Measurements from ENCODE around the gene GNAS-AS1. TPM values are rescaled to one million over a fixed set of nuclear protein-coding genes. Genes with fewer than 3 reads are reported as not detected.

The GNAS-AS1 gene
- total and polyA plus RNA-seq, 2 experiments from 2014 or later: 12.3 to 15.0 TPM

DNA sequence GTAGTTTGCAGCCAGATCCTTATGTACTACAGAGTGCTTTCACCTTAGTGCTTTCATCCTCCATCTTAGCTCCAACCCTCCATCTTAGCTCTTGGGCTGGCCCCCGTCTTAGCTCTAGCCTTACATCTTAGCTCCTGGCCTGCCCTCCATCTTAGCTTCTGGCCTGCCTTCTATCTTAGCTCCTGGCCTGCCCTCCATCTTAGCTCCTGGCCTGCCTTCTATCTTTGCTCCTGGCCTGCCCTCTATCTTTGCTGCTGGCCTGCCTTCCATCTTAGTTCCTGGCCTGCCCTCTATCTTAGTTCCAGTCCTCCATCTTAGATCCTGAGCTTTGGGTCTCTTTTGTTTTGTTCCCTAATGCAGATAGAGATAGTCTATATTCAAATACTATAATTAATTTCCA, 23.8 kb upstream of the GNAS-AS1 start (continued):
- TF ChIP-seq CTCF (conservative IDR thresholded peaks at IDR 0.05; ENCODE audit: low read depth in 2 of 2): no peak
- TF ChIP-seq, protein P1, sequence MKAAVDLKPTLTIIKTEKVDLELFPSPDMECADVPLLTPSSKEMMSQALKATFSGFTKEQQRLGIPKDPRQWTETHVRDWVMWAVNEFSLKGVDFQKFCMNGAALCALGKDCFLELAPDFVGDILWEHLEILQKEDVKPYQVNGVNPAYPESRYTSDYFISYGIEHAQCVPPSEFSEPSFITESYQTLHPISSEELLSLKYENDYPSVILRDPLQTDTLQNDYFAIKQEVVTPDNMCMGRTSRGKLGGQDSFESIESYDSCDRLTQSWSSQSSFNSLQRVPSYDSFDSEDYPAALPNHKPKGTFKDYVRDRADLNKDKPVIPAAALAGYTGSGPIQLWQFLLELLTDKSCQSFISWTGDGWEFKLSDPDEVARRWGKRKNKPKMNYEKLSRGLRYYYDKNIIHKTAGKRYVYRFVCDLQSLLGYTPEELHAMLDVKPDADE (IDR thresholded peaks at IDR 0.05): no peak
- TF ChIP-seq ZNF114 (CRISPR knock-in tag; IDR thresholded peaks at IDR 0.05): no peak
- TF ChIP-seq, protein P2, sequence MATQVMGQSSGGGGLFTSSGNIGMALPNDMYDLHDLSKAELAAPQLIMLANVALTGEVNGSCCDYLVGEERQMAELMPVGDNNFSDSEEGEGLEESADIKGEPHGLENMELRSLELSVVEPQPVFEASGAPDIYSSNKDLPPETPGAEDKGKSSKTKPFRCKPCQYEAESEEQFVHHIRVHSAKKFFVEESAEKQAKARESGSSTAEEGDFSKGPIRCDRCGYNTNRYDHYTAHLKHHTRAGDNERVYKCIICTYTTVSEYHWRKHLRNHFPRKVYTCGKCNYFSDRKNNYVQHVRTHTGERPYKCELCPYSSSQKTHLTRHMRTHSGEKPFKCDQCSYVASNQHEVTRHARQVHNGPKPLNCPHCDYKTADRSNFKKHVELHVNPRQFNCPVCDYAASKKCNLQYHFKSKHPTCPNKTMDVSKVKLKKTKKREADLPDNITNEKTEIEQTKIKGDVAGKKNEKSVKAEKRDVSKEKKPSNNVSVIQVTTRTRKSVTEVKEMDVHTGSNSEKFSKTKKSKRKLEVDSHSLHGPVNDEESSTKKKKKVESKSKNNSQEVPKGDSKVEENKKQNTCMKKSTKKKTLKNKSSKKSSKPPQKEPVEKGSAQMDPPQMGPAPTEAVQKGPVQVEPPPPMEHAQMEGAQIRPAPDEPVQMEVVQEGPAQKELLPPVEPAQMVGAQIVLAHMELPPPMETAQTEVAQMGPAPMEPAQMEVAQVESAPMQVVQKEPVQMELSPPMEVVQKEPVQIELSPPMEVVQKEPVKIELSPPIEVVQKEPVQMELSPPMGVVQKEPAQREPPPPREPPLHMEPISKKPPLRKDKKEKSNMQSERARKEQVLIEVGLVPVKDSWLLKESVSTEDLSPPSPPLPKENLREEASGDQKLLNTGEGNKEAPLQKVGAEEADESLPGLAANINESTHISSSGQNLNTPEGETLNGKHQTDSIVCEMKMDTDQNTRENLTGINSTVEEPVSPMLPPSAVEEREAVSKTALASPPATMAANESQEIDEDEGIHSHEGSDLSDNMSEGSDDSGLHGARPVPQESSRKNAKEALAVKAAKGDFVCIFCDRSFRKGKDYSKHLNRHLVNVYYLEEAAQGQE (IDR thresholded peaks at IDR 0.05; ENCODE audit: unreplicated experiment): no peak
- no peak for TF ChIP-seq POLR2AphosphoS5 (IDR thresholded peaks at IDR 0.05; ENCODE audit: low read depth)
- TF ChIP-seq JUNB (IDR thresholded peaks at IDR 0.05; ENCODE audit: unreplicated experiment): no peak
- TF ChIP-seq ZNF331 (CRISPR knock-in tag; IDR thresholded peaks at IDR 0.05; ENCODE audit: low read depth): no peak
- no peak for TF ChIP-seq EZH2phosphoT487 (IDR thresholded peaks at IDR 0.05; ENCODE audit: unreplicated experiment)

DNA sequence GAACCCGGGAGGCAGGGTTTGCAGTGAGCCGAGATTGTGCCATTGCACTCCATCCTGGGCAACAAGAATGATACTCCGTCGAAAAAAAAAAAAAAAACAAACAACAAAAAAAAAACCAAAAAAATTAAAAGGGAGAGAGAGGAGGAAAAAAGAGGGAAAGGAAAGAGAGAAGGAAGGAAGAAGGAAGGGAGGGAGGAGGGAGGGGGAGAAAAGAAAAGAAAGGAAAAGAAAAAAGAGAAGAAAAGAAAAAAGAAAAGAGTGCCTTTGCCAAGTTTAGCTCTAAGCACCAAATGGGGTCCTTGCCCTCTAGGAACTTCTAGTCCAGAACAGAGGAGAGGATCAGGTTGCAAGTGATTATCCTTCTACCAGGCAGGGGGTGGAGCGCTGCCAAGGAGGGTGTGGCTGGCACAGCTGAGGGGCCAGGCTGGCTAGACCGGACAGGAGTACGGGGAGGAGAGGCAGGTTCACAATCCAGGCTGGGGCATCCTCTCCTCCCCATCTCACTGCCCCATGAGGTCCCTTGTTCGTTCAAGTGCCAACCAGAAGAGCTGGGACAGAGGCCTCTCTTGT, 20.9 kb upstream of the GNAS-AS1 start:
- Histone ChIP-seq H3K4me2 (no peak overlapping the region), H3K9me2 (ENCODE audit: insufficient read depth) (no peaks in the 10 kb centered on the region), H2AFZ (no peak overlapping the region), H3K79me2 (replicated peaks; ENCODE audit: insufficient read depth) (no peaks in the 10 kb centered on the region; the same call in 1 of the 2 replicates), H3K27ac (ENCODE audit: low read depth) (no peak overlapping the region), H3K27me3 (ENCODE audit: insufficient read depth) (no peaks in the 10 kb centered on the region), H3K4me3 (no peak overlapping the region), H3F3A (replicated peaks; ENCODE audit: low read depth) (no peaks in the 10 kb centered on the region; the same call in 1 of the 2 replicates), H3K36me3 (ENCODE audit: insufficient read depth) (no peaks in the 10 kb centered on the region), H4K20me1 (replicated peaks; ENCODE audit: insufficient read depth) (no peaks in the 10 kb centered on the region; the same call in 1 of the 2 replicates), H3K4me1 (ENCODE audit: insufficient read depth) (peaks cover 34% of the 10 kb centered on the region)
- Mint-ChIP-seq H3K36me3 (ENCODE audit: low read depth) (peaks cover 35% of the 10 kb centered on the region), H3K27me3 (ENCODE audit: insufficient read depth, low read depth, poor library complexity) (peaks cover 5% of the 10 kb centered on the region), H3K4me1 (peaks cover 32% of the 10 kb centered on the region), H3K9me3 (no peaks in the 10 kb centered on the region), H3K4me3 (no peak overlapping the region), H3K27ac (no peak overlapping the region)
- DNase-seq (ENCODE audit: low spot score): no peak
- ATAC-seq: no peak
- no peak for TF ChIP-seq ZNF331 (CRISPR knock-in tag; IDR thresholded peaks at IDR 0.05; ENCODE audit: low read depth)
- TF ChIP-seq CTCF (conservative IDR thresholded peaks at IDR 0.05; ENCODE audit: low read depth in 2 of 2): no peak
- TF ChIP-seq, protein P1 (IDR thresholded peaks at IDR 0.05): no peak
- TF ChIP-seq CREB1 (CRISPR knock-in tag; IDR thresholded peaks at IDR 0.05; ENCODE audit: low read depth): no peak
- no peak for TF ChIP-seq POLR2AphosphoS5 (IDR thresholded peaks at IDR 0.05; ENCODE audit: low read depth)
- TF ChIP-seq JUNB (IDR thresholded peaks at IDR 0.05; ENCODE audit: unreplicated experiment): no peak
- no peak for TF ChIP-seq EZH2 (IDR thresholded peaks at IDR 0.05; ENCODE audit: low read depth, unreplicated experiment)
